ENCODE measurements around the gene SFMBT1.

GRCh38 chr3:53030619-53031449 lies 15.0 kb downstream of the SFMBT1 start:
- TF ChIP-seq CTCF (IDR thresholded peaks at IDR 0.05), result no peak
- no peak for TF ChIP-seq POLR2A (IDR thresholded peaks at IDR 0.05)

Measured in Peyer's patch (tissue), 4 donors.